ENCODE results near the gene SFI1.
"Not testable (repeated sequence)": the region's sequence is repeated elsewhere in the genome, so short reads cannot be mapped to it uniquely, and the experiment has no call there.

DNA sequence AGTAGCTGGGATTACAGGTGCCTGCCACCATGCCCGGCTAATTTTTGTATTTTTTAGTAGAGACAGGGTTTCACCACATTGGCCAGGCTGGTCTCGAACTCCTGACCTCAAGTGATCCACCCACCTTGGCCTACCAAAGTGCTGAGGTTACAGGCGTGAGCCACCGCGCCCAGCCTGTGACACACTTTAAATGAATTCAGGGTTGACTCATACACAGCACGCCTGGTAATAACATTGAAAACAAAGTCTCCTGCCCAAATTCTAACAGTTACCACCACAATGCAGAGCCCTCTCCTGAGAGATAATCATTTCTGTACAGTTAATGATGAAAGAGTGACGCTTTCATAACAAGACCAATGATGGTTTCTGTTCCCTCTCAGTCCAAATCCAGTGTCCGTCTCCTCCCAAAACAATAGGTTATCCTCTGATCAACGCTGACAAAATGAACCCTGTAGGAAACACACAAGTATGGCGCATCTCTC is 164.6 kb downstream of the SFI1 start:
- TF ChIP-seq, protein P1, sequence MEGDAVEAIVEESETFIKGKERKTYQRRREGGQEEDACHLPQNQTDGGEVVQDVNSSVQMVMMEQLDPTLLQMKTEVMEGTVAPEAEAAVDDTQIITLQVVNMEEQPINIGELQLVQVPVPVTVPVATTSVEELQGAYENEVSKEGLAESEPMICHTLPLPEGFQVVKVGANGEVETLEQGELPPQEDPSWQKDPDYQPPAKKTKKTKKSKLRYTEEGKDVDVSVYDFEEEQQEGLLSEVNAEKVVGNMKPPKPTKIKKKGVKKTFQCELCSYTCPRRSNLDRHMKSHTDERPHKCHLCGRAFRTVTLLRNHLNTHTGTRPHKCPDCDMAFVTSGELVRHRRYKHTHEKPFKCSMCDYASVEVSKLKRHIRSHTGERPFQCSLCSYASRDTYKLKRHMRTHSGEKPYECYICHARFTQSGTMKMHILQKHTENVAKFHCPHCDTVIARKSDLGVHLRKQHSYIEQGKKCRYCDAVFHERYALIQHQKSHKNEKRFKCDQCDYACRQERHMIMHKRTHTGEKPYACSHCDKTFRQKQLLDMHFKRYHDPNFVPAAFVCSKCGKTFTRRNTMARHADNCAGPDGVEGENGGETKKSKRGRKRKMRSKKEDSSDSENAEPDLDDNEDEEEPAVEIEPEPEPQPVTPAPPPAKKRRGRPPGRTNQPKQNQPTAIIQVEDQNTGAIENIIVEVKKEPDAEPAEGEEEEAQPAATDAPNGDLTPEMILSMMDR (IDR thresholded peaks at IDR 0.05): not testable (repeated sequence)
- not testable (repeated sequence) for TF ChIP-seq POLR2A (IDR thresholded peaks at IDR 0.05)

All from heart left ventricle (tissue), 13 donors.